HepG2 (cell line): ENCODE data around the gene OXLD1. TPM values are rescaled to one million over a fixed set of nuclear protein-coding genes. Genes with fewer than 3 reads are reported as not detected.

Experiments used
- ATAC-seq: fragments of 200-7000 bp; cut with Tn5 transposase; 3 replicates; pipeline ENCODE4 v1.9.1; 2020; ENCODE audit warnings: mild to moderate bottlenecking, moderate library complexity
- BruUV-seq: library from RNA; stranded (reverse); fragments of 400-500 nt; replicated peaks from 2 replicates; lab custom pipeline; 2021; lab: Mats Ljungman, UMichigan
- CTCF ChIA-PET: fragments of 300-600 bp; formaldehyde crosslinking; extraction: SDS; loops from one replicate; lab custom pipeline; 2021; ENCODE audit warnings: low total read pairs, inconsistent platforms, low intra/inter-chr PET ratio; lab: Yijun Ruan, JAX
- POLR2A ChIA-PET: fragments of 350-600 bp; sonication (Branson Sonifier 250); formaldehyde crosslinking; loops from one replicate; lab custom pipeline; 2020; ENCODE audit warnings: antibody characterized with exemption, inconsistent platforms; lab: Yijun Ruan, JAX
- DNase-seq: peaks from one replicate; pipeline ENCODE4 v3.0.0-alpha.2; 2015; ENCODE audit warnings: low spot score
- FAIRE-seq: peaks from 3 replicates; lab custom pipeline; 2011; peaks lifted over from hg19 to GRCh38; lab: Jason Lieb, UNC
- H2AFZ ChIP-seq: one replicate; pipeline ENCODE4 v1.6.1; 2011; ENCODE audit warnings: low read length, inconsistent platforms
- H3K27ac ChIP-seq: fragments of 300-600 bp; 3 replicates; pipeline ENCODE4 v1.8.0; 2011; ENCODE audit warnings: mixed run types, mild to moderate bottlenecking, mixed read lengths, low read length, inconsistent platforms; ENCODE audit not compliant: insufficient read depth; ENCODE audit errors: extremely low read length
- H3K27me3 ChIP-seq, 2 experiments: fragments of 200-600 bp in 1 of 2; 2 replicates in 1 of 2; 3 replicates in 1 of 2; pipeline versions ENCODE4 v1.6.0 to v1.8.0; 2011; ENCODE audit warnings: low read length in 2 of 2, mild to moderate bottlenecking in 2 of 2, moderate library complexity in 2 of 2, inconsistent platforms in 1 of 2; ENCODE audit not compliant: insufficient read depth in 2 of 2, control insufficient read depth in 1 of 2
- H3K36me3 ChIP-seq, 2 experiments: fragments of 200-600 bp in 1 of 2; replicated peaks in 1 of 2; 2 replicates in 1 of 2; 3 replicates in 1 of 2; pipeline versions ENCODE4 v1.5.1 to v1.8.0; 2011; ENCODE audit warnings: low read length in 2 of 2, inconsistent platforms in 1 of 2; ENCODE audit not compliant: insufficient read depth in 2 of 2, control insufficient read depth in 1 of 2
- H3K4me1 ChIP-seq: 2 replicates; pipeline ENCODE4 v1.5.1; 2012; ENCODE audit warnings: low read length, inconsistent platforms; ENCODE audit not compliant: insufficient read depth
- H3K4me2 ChIP-seq: 2 replicates; pipeline ENCODE4 v1.6.0; 2011; ENCODE audit warnings: low read depth, low read length, inconsistent platforms
- H3K4me3 ChIP-seq, 3 experiments: fragments of 200-600 bp in 1 of 3; sonication (generic), shearing (Covaris generic) in 1 of 3; replicated peaks in 1 of 3; 2 replicates each; pipeline ENCODE4 v1.5.1; 2011 to 2016; ENCODE audit warnings: low read length in 3 of 3, inconsistent platforms in 2 of 3, low read depth in 2 of 3, mild to moderate bottlenecking in 2 of 3, control low read depth in 1 of 3, mixed read lengths in 1 of 3; ENCODE audit not compliant: insufficient read depth in 1 of 3
- H3K79me2 ChIP-seq: one replicate; pipeline ENCODE4 v1.6.1; 2011; ENCODE audit warnings: low read length, inconsistent platforms; ENCODE audit not compliant: insufficient read depth
- H3K9ac ChIP-seq: 2 replicates; pipeline ENCODE4 v1.6.0; 2011; ENCODE audit warnings: mild to moderate bottlenecking, low read depth, low read length, inconsistent platforms; ENCODE audit not compliant: insufficient read depth
- H3K9me3 ChIP-seq: 2 replicates; pipeline ENCODE4 v1.5.1; 2012; ENCODE audit warnings: mild to moderate bottlenecking, low read length
- H4K20me1 ChIP-seq: 2 replicates; pipeline ENCODE4 v1.6.0; 2011; ENCODE audit warnings: inconsistent platforms, mild to moderate bottlenecking, low read length, moderate library complexity; ENCODE audit not compliant: insufficient read depth
- HNRNPLL ChIP-seq: fragments of 200-400 bp; formaldehyde crosslinking; IDR thresholded peaks from 2 replicates; pipeline ENCODE4 v1.6.1; 2017; ENCODE audit warnings: mild to moderate bottlenecking, low read depth, low read length; ENCODE audit not compliant: poor library complexity, severe bottlenecking
- HOXD1 ChIP-seq: sonication (generic); formaldehyde crosslinking; IDR thresholded peaks from 2 replicates; pipeline ENCODE4 v1.5.0; 2020; ENCODE audit warnings: missing genetic modification reagents
- NRL ChIP-seq: sonication (generic); formaldehyde crosslinking; IDR thresholded peaks from 2 replicates; pipeline ENCODE4 v1.5.0; 2020; ENCODE audit warnings: missing genetic modification reagents, mild to moderate bottlenecking, moderate library complexity, borderline replicate concordance
- RORA ChIP-seq: sonication (generic); formaldehyde crosslinking; IDR thresholded peaks from 2 replicates; pipeline ENCODE4 v1.5.0; 2020; ENCODE audit warnings: mild to moderate bottlenecking, missing genetic modification reagents, moderate library complexity
- ZNF160 ChIP-seq: sonication (generic); formaldehyde crosslinking; IDR thresholded peaks from 2 replicates; pipeline ENCODE4 v1.8.0; 2022; ENCODE audit warnings: mild to moderate bottlenecking, inconsistent platforms, missing genetic modification reagents
- WGBS: methylation state at CpG from one replicate; pipeline ENCODE4 v1.1.6; 2017; ENCODE audit warnings: low lambda C conversion rate; 5-methylcytosine and 5-hydroxymethylcytosine counted together
- in situ Hi-C: cut with HindIII; loops from 2 replicates; pipeline ENCODE4 v1.10.0; 2017; ENCODE audit warnings: low pct_unique_long_range_greater_than_20kb; ENCODE audit not compliant: extremely low pct_ligation_motif_present
- intact Hi-C: fragments of 100-400 bp; cut with micrococcal nuclease; formaldehyde crosslinking; loops from one replicate; pipeline ENCODE4 v1.10.0; 2022; ENCODE audit not compliant: unreplicated experiment
- polyA plus RNA-seq, 8 experiments: library from polyadenylated mRNA; depleted of rRNA in 3 of 8; stranded (reverse) in 7 of 8; unstranded in 1 of 8; fragments of >200 nt; fragmentation: Illumina TruSeq in 4 of 8; extraction: Trizol in 4 of 8; gene quantifications; 2 replicates each; pipeline versions ENCODE4 v1.2.1 to v1.2.3, GENCODE V29; 2011 to 2016; ENCODE audit warnings: low read depth in 4 of 8, missing spikeins in 1 of 8, mixed read lengths in 1 of 8; ENCODE audit not compliant: insufficient read depth in 1 of 8
- total RNA-seq, 5 experiments: library from RNA; depleted of rRNA; stranded (reverse); fragments of >200 nt; fragmentation: Illumina TruSeq; extraction: Trizol; gene quantifications; 2 replicates each; pipeline ENCODE4 v1.2.3, GENCODE V29; 2016; ENCODE audit warnings: low read depth in 1 of 5
- TF ChIP-seq, protein P1 (sequence below): sonication (generic); formaldehyde crosslinking; IDR thresholded peaks from 2 replicates; pipeline ENCODE4 v1.4.0; 2020; ENCODE audit warnings: missing genetic modification reagents
- TF ChIP-seq, protein P2 (sequence below): sonication (generic); formaldehyde crosslinking; IDR thresholded peaks from 2 replicates; pipeline ENCODE4 v1.4.0; 2020; ENCODE audit warnings: mild to moderate bottlenecking, missing genetic modification reagents

OXLD1 gene
- total and polyA plus RNA-seq, 2 of the 13 experiments (the other 11 are each of a cell fraction or from before 2014, with no cell fraction given) = 27.1 to 37.5 TPM

DNA sequence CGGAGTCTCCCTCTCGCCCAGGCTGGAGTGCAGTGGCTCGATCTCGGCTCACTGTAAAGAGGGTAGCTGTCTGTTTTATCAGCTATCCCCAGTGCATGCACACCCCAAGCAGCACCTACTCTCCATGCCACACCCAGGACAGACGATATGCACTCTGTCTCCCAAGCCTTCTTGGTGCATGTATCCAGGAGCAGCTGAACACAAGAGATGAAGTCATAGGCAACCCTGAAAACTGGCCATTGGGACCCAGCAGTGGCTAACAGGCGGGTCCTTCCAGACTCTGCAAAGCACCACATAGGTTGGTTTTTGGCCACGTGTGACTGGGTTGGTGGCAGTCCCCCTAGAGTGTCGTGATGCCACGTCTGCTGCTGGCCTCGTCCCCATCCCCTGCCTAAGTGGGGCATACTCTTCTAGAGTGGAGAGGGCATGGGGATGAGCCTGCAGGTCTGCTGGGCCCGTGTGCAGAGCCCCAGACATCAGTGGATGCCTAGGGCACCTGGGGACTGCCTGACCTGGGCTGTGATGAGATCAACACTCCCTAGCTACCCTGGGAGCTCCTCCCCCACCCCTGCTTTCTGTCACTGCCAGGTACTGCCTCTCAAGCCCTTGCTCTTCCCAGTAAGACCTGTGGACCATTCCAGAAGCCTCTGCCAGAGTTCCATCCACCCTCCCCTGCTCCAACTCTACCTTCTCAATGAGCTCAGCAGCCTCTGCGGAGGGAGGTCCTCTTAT, 19.4 kb downstream of the OXLD1 start:
- no peak overlapping the region for H3K4me3 ChIP-seq
- intact Hi-C loops = no loop called here
- ATAC-seq = no peak; the same call in 2 of the 3 replicates
- in situ Hi-C loops = no loop called here
- H3K9me3 ChIP-seq = peaks cover 6% of the 10 kb centered on the region; the same call in 1 of the 2 replicates
- H3K27ac ChIP-seq = no peak overlapping the region
- H3K4me1 ChIP-seq = peaks cover 16% of the 10 kb centered on the region
- H2AFZ ChIP-seq = no peak overlapping the region
- H3K36me3 ChIP-seq = no peaks in the 10 kb centered on the region
- H3K9ac ChIP-seq = no peak overlapping the region
- H3K4me2 ChIP-seq = no peak overlapping the region
- 48% methylated on average over 11 of the region's 12 CpGs for WGBS
- no peak for FAIRE-seq
- H4K20me1 ChIP-seq = no peaks in the 10 kb centered on the region
- ChIA-PET POLR2A (interaction anchor here (1.2 kb wide), 1 partner anchor 11 kb away, joined by 4 read pairs; the partner anchor contains the start of gene NPLOC4), CTCF (no interaction called here)
- BruUV-seq = no TSS peak
- H3K79me2 ChIP-seq = no peaks in the 10 kb centered on the region
- no peak for DNase-seq
- TF ChIP-seq HOXD1 (no peak), RORA (CRISPR knock-in tag) (no peak), NRL (CRISPR knock-in tag) (0 out of 2 replicates have a peak, but pooled peaks have one; percentile 25), ZNF160 (no peak), HNRNPLL (no peak)
- TF ChIP-seq, protein P1, sequence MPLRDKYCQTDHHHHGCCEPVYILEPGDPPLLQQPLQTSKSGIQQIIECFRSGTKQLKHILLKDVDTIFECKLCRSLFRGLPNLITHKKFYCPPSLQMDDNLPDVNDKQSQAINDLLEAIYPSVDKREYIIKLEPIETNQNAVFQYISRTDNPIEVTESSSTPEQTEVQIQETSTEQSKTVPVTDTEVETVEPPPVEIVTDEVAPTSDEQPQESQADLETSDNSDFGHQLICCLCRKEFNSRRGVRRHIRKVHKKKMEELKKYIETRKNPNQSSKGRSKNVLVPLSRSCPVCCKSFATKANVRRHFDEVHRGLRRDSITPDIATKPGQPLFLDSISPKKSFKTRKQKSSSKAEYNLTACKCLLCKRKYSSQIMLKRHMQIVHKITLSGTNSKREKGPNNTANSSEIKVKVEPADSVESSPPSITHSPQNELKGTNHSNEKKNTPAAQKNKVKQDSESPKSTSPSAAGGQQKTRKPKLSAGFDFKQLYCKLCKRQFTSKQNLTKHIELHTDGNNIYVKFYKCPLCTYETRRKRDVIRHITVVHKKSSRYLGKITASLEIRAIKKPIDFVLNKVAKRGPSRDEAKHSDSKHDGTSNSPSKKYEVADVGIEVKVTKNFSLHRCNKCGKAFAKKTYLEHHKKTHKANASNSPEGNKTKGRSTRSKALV (CRISPR knock-in tag) = no peak
- TF ChIP-seq, protein P2, sequence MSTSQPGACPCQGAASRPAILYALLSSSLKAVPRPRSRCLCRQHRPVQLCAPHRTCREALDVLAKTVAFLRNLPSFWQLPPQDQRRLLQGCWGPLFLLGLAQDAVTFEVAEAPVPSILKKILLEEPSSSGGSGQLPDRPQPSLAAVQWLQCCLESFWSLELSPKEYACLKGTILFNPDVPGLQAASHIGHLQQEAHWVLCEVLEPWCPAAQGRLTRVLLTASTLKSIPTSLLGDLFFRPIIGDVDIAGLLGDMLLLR (CRISPR knock-in tag) = 0 out of 2 replicates have a peak, but pooled peaks have one; percentile 12
- 0 out of 5 replicates have a peak, but pooled peaks cover 0 to 12% of the 10 kb centered on the region in 2 experiments for H3K27me3 ChIP-seq
